ENCODE measurements around the gene SBK3. TPM values are rescaled to one million over a fixed set of nuclear protein-coding genes. Genes with fewer than 3 reads are reported as not detected.

Gene SBK3
- total RNA-seq, 1 donor from 2014 or later, result 21.1 TPM

- TF ChIP-seq CTCF (IDR thresholded peaks at IDR 0.05; ENCODE audit: borderline replicate concordance), result no peak
- H3K27me3 ChIP-seq (ENCODE audit: low read depth), result peaks cover 39% of the 10 kb centered on the region
- peaks cover 47% of the 10 kb centered on the region for H3K4me1 ChIP-seq
- H3K4me3 ChIP-seq, result no peak overlapping the region
- no peak for DNase-seq
- no peaks in the 10 kb centered on the region for H3K9me3 ChIP-seq (replicated peaks)
- peaks cover 3% of the 10 kb centered on the region for H3K36me3 ChIP-seq
- peak overlapping the region; percentile 40 for H3K27ac ChIP-seq (replicated peaks)
- intact Hi-C loops (cut with micrococcal nuclease), result no loop called here
Observed at GRCh38 chr19:55491546-55492360, 53.6 kb downstream of the SBK3 start.

Other genes starting within 250 kb of the SBK3 start
- 2.0 TPM for gene TMEM150B, start 220.2 kb downstream of the SBK3 start, total RNA-seq
- gene KMT5C, start 205.7 kb downstream of the SBK3 start, total RNA-seq, result 5.1 TPM
- not detected for gene COX6B2, start 190.8 kb downstream of the SBK3 start, total RNA-seq
- gene GARIN5B, start 182.3 kb downstream of the SBK3 start, total RNA-seq, result not detected
- not detected for gene IL11, start 175.1 kb downstream of the SBK3 start, total RNA-seq
- not detected for gene TMEM190, start 168.7 kb downstream of the SBK3 start, total RNA-seq
- gene TMEM238, start 161.3 kb downstream of the SBK3 start, total RNA-seq, result 0.69 TPM
- 559 TPM for gene RPL28, start 159.6 kb downstream of the SBK3 start, total RNA-seq
- gene UBE2S, start 137.8 kb downstream of the SBK3 start, total RNA-seq, result 33.2 TPM
- not detected for gene SHISA7, start 102.2 kb downstream of the SBK3 start, total RNA-seq
- 52.6 TPM for gene ISOC2, start 83.9 kb downstream of the SBK3 start, total RNA-seq
- not detected for gene C19orf85, start 80.8 kb downstream of the SBK3 start, total RNA-seq
- 5.4 TPM for gene ZNF628, start 68.9 kb downstream of the SBK3 start, total RNA-seq
- gene NAT14, start 60.4 kb downstream of the SBK3 start, total RNA-seq, result 5.2 TPM
- 3.7 TPM for gene SSC5D, start 57.1 kb downstream of the SBK3 start, total RNA-seq
- gene SBK2, start 8.4 kb downstream of the SBK3 start, total RNA-seq, result 6.5 TPM
- 11.5 TPM for gene ZNF579, start 35.3 kb upstream of the SBK3 start, total RNA-seq
- gene FIZ1, start 54.0 kb upstream of the SBK3 start, total RNA-seq, result 16.0 TPM
- gene ZNF524, start 54.7 kb upstream of the SBK3 start, total RNA-seq, result 15.6 TPM
- gene ZNF865, start 60.1 kb upstream of the SBK3 start, total RNA-seq, result 17.0 TPM
- 13.2 TPM for gene ZNF784, start 79.0 kb upstream of the SBK3 start, total RNA-seq
- gene ZNF580, start 95.5 kb upstream of the SBK3 start, total RNA-seq, result 11.8 TPM
- gene ZNF581, start 98.1 kb upstream of the SBK3 start, total RNA-seq, result 7.1 TPM
- 14.6 TPM for gene CCDC106, start 102.7 kb upstream of the SBK3 start, total RNA-seq
- gene U2AF2, start 109.5 kb upstream of the SBK3 start, total RNA-seq, result 74.0 TPM
- 205 TPM for gene EPN1, start 129.7 kb upstream of the SBK3 start, total RNA-seq
- not detected for gene NLRP9, start 192.9 kb upstream of the SBK3 start, total RNA-seq
- not detected for gene RFPL4A, start 213.6 kb upstream of the SBK3 start, total RNA-seq
- not detected for gene RFPL4AL1, start 223.6 kb upstream of the SBK3 start, total RNA-seq

Data from left ventricle myocardium inferior (tissue), 1 donor.